GM12878 (cell line): ENCODE measurements around the gene CDON. TPM values are rescaled to one million over a fixed set of nuclear protein-coding genes. Genes with fewer than 3 reads are reported as not detected.

ENCODE experiments used
- ATAC-seq: fragments of 200-7000 bp; cut with Tn5 transposase; 3 replicates; pipeline ENCODE4 v1.9.1; 2020; ENCODE audit warnings: mild to moderate bottlenecking, moderate library complexity
- BruUV-seq: library from RNA; stranded (reverse); fragments of 400-500 nt; replicated peaks from 2 replicates; lab custom pipeline; 2021; lab: Mats Ljungman, UMichigan
- CTCF ChIA-PET: fragments of 300-600 bp; sonication (Branson Sonifier 250); formaldehyde crosslinking; extraction: SDS; loops from one replicate; lab custom pipeline; 2021; ENCODE audit warnings: inconsistent platforms; lab: Yijun Ruan, JAX
- POLR2A ChIA-PET: fragments of 350-600 bp; formaldehyde crosslinking; extraction: SDS; loops from one replicate; lab custom pipeline; 2021; ENCODE audit warnings: inconsistent platforms; lab: Charles Lee
- RAD21 ChIA-PET: fragments of 300-600 bp; sonication (Branson Sonifier 250); formaldehyde crosslinking; loops from one replicate; lab custom pipeline; 2023; ENCODE audit warnings: antibody characterized with exemption; ENCODE audit not compliant: unreplicated experiment; lab: Charles Lee
- SMC1A ChIA-PET: fragments of 300-600 bp; sonication (Branson Sonifier 250); formaldehyde crosslinking; loops from one replicate; lab custom pipeline; 2023; ENCODE audit not compliant: unreplicated experiment, uncharacterized antibody; lab: Charles Lee
- DNase-seq: peaks from one replicate; pipeline ENCODE4 v3.0.0-alpha.2; 2011; ENCODE audit warnings: low read depth, low spot score
- FAIRE-seq: peaks from 3 replicates; lab custom pipeline; 2011; peaks lifted over from hg19 to GRCh38; lab: Jason Lieb, UNC
- H2AFZ ChIP-seq: 2 replicates; pipeline ENCODE4 v1.6.0; 2011; ENCODE audit warnings: low read depth, low read length, control low read depth; ENCODE audit not compliant: control insufficient read depth
- H3K27ac ChIP-seq: 2 replicates; pipeline ENCODE4 v1.5.1; 2011; ENCODE audit warnings: control low read depth; ENCODE audit not compliant: control insufficient read depth, insufficient read depth
- H3K27me3 ChIP-seq, 2 experiments: replicated peaks in 1 of 2; 2 replicates each; pipeline versions ENCODE4 v1.6.0 to v1.6.1; 2011; ENCODE audit warnings: low read length in 1 of 2; ENCODE audit not compliant: control insufficient read depth in 2 of 2, insufficient read depth in 2 of 2
- H3K36me3 ChIP-seq, 2 experiments: 2 replicates each; pipeline ENCODE4 v1.5.1; 2011; ENCODE audit warnings: low read length in 1 of 2; ENCODE audit not compliant: control insufficient read depth in 2 of 2, insufficient read depth in 2 of 2
- H3K4me1 ChIP-seq: 2 replicates; pipeline ENCODE4 v1.6.1; 2011; ENCODE audit warnings: mild to moderate bottlenecking, low read length, moderate library complexity, mixed read lengths; ENCODE audit not compliant: control insufficient read depth, insufficient read depth
- H3K4me2 ChIP-seq: 2 replicates; pipeline ENCODE4 v1.6.0; 2011; ENCODE audit warnings: control low read depth; ENCODE audit not compliant: control insufficient read depth, insufficient read depth
- H3K4me3 ChIP-seq: fragments of 200-600 bp; sonication (generic); 2 replicates; pipeline ENCODE4 v1.5.1; 2016
- H3K79me2 ChIP-seq: 2 replicates; pipeline ENCODE4 v1.6.0; 2011; ENCODE audit warnings: low read length; ENCODE audit not compliant: control insufficient read depth, insufficient read depth
- H3K9ac ChIP-seq: 2 replicates; pipeline ENCODE4 v1.8.0; 2011; ENCODE audit warnings: low read length, control low read depth, mixed read lengths; ENCODE audit not compliant: control insufficient read depth, insufficient read depth
- H3K9me3 ChIP-seq: replicated peaks from 3 replicates; pipeline ENCODE4 v1.5.1; 2011; ENCODE audit warnings: mild to moderate bottlenecking, low read length; ENCODE audit not compliant: control insufficient read depth, insufficient read depth
- H4K20me1 ChIP-seq: 2 replicates; pipeline ENCODE4 v1.6.0; 2011; ENCODE audit not compliant: control insufficient read depth, insufficient read depth
- BRCA1 ChIP-seq: IDR thresholded peaks from 2 replicates; pipeline ENCODE4 v1.6.1; 2011; ENCODE audit warnings: low read depth, low read length, improper control_type of control experiment
- EED ChIP-seq: sonication (generic); IDR thresholded peaks from 2 replicates; pipeline ENCODE4 v1.6.1; 2016; ENCODE audit warnings: antibody characterized with exemption, low read depth
- GATAD2B ChIP-seq: fragments of 450-650 bp; conservative IDR thresholded peaks from 2 replicates; pipeline ENCODE4 v1.6.1; 2017; ENCODE audit warnings: low read depth, mild to moderate bottlenecking, moderate library complexity
- JUND ChIP-seq: IDR thresholded peaks from 2 replicates; pipeline ENCODE4 v1.6.1; 2012; ENCODE audit warnings: low read depth, mild to moderate bottlenecking, low read length, improper control_type of control experiment, moderate library complexity
- RFX5 ChIP-seq: IDR thresholded peaks from 2 replicates; pipeline ENCODE4 v1.6.1; 2011; ENCODE audit warnings: low read depth, low read length, improper control_type of control experiment
- SMAD5 ChIP-seq: IDR thresholded peaks from 2 replicates; pipeline ENCODE4 v1.6.1; 2016; ENCODE audit warnings: antibody characterized with exemption, low read depth
- TAF1 ChIP-seq: IDR thresholded peaks from 2 replicates; pipeline ENCODE4 v1.6.1; 2011; ENCODE audit warnings: mild to moderate bottlenecking, low read depth, low read length, borderline replicate concordance
- ZBED1 ChIP-seq: IDR thresholded peaks from 2 replicates; pipeline ENCODE4 v1.6.1; 2016; ENCODE audit warnings: borderline replicate concordance
- WGBS: methylation state at CpG from one replicate; pipeline ENCODE4 v1.1.6; 2016; ENCODE audit warnings: low lambda C conversion rate; ENCODE audit not compliant: insufficient replicate concordance, insufficient coverage; ENCODE audit errors: missing lambda C conversion rate; 5-methylcytosine and 5-hydroxymethylcytosine counted together
- in situ Hi-C: fragments of 300-500 bp; cut with MboI; formaldehyde crosslinking; loops from 9 replicates; pipeline ENCODE4 v1.14.3; 2018; ENCODE audit warnings: mixed read lengths
- intact Hi-C: fragments of 100-400 bp; cut with micrococcal nuclease; formaldehyde crosslinking; loops from one replicate; pipeline ENCODE4 v1.14.2; 2022; ENCODE audit not compliant: unreplicated experiment
- polyA plus RNA-seq, 11 experiments: library from polyadenylated mRNA; depleted of rRNA in 4 of 11; unstranded in 6 of 11; stranded (reverse) in 5 of 11; fragments of >200 nt; fragmentation: Nextera tagmentation in 4 of 11; fragmentation: Illumina TruSeq in 1 of 11; extraction: Ambion mirVana in 4 of 11; extraction: Trizol in 1 of 11; gene quantifications; 1 replicate in 1 of 11; 2 replicates in 10 of 11; pipeline versions ENCODE4 v1.2.1 to v1.2.3, GENCODE V29; 2011 to 2016; ENCODE audit warnings: inconsistent platforms in 2 of 11, missing spikeins in 2 of 11, low read depth in 1 of 11
- total RNA-seq, 4 experiments: library from RNA; depleted of rRNA in 3 of 4; stranded (reverse); fragments of >200 nt in 3 of 4; fragmentation: Illumina TruSeq in 1 of 4; extraction: Trizol in 1 of 4; gene quantifications; 2 replicates each; pipeline versions ENCODE4 v1.2.1 to v1.2.3, GENCODE V29; 2013 to 2021
- TF ChIP-seq, protein P1 (sequence below): fragments of 450-650 bp; IDR thresholded peaks from 2 replicates; pipeline ENCODE4 v1.6.1; 2017; ENCODE audit warnings: borderline replicate concordance

CDON gene
- total and polyA plus RNA-seq, 10 of the 15 experiments (the other 5 are each of a cell fraction or from before 2014, with no cell fraction given) = 0.07 to 4.2 (median 0.36) TPM

DNA sequence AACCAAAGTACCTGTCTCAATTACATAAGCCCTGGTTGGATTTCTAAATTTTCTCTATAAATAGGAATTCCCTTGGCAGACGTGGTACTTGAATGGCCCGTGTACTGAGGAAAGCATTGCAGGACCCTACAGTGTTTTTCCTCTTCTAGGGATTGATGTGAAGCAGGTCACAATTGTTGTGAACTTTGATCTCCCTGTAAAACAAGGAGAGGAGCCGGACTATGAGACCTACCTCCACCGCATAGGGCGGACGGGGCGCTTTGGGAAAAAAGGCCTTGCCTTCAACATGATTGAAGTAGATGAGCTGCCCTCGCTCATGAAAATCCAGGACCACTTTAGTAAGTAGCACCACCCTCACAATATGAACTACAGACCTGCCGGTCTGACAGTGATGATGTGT lies 141.6 kb downstream of the CDON start:
- FAIRE-seq (no peak), DNase-seq (no peak), ATAC-seq (no peak)
- ChIA-PET RAD21 (interaction anchor here (1.1 kb wide), 1 partner anchor 139 kb away, joined by 3 read pairs; no protein-coding TSS in a partner anchor), CTCF (interaction anchor here (0.7 to 5.9 kb wide), 6 partner anchors 9 to 563 kb away, joined by 3 to 120 read pairs (median 4); no protein-coding TSS in a partner anchor), SMC1A (interaction anchor here (1.0 to 6.3 kb wide), 2 partner anchors 17 to 274 kb away, joined by 3 to 61 read pairs; partner anchors contain the start of gene DDX25), POLR2A (no interaction called here)
- H3K27ac ChIP-seq = no peak overlapping the region
- H3K4me2 ChIP-seq = no peak overlapping the region
- H3K4me1 ChIP-seq = no peaks in the 10 kb centered on the region
- no peak overlapping the region for H2AFZ ChIP-seq
- no peaks in the 10 kb centered on the region for H3K9me3 ChIP-seq
- in situ Hi-C loops (loop anchor here (5.0 kb wide), 1 partner anchor 271 kb away; no protein-coding TSS in a partner anchor), intact Hi-C loops (loop anchor here (5.0 to 10.0 kb wide), 2 partner anchors 141 to 394 kb away; partner anchors contain the start of gene CDON)
- H3K36me3 ChIP-seq = no peaks in the 10 kb centered on the region
- peaks cover 0 to 4% of the 10 kb centered on the region in 2 experiments; a peak in 2 of 4 replicates for H3K27me3 ChIP-seq
- H3K4me3 ChIP-seq = no peak overlapping the region
- H3K79me2 ChIP-seq = no peaks in the 10 kb centered on the region
- TF ChIP-seq EED (no peak), GATAD2B (no peak), JUND (no peak), ZBED1 (no peak), RFX5 (no peak), TAF1 (no peak), SMAD5 (no peak), BRCA1 (no peak)
- TF ChIP-seq, protein P1, sequence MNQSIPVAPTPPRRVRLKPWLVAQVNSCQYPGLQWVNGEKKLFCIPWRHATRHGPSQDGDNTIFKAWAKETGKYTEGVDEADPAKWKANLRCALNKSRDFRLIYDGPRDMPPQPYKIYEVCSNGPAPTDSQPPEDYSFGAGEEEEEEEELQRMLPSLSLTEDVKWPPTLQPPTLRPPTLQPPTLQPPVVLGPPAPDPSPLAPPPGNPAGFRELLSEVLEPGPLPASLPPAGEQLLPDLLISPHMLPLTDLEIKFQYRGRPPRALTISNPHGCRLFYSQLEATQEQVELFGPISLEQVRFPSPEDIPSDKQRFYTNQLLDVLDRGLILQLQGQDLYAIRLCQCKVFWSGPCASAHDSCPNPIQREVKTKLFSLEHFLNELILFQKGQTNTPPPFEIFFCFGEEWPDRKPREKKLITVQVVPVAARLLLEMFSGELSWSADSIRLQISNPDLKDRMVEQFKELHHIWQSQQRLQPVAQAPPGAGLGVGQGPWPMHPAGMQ = no peak
- no peak overlapping the region for H3K9ac ChIP-seq
- no peaks in the 10 kb centered on the region for H4K20me1 ChIP-seq
- BruUV-seq = no TSS peak
- 54% methylated on average over 9 of the region's 9 CpGs for WGBS
